Breast epithelium (tissue), 4 donors: ENCODE data around the gene BATF. TPM values are rescaled to one million over a fixed set of nuclear protein-coding genes. Genes with fewer than 3 reads are reported as not detected.

ENCODE experiments used
- DNase-seq, 2 donors: peaks; one replicate each; pipeline ENCODE4 v3.0.0-alpha.2; 2019; ENCODE audit warnings: low spot score in 2 of 2
- H3K27ac ChIP-seq, 2 donors: fragments of 200-600 bp; sonication (generic) in 1 of 2; one replicate each; pipeline ENCODE4 v1.5.1; 2016 to 2019; ENCODE audit warnings: mild to moderate bottlenecking in 1 of 2
- H3K27me3 ChIP-seq, 2 donors: fragments of 200-600 bp; sonication (generic) in 1 of 2; one replicate each; pipeline versions ENCODE4 v1.5.1 to v1.6.0; 2017 to 2019; ENCODE audit warnings: control low read depth in 1 of 2, mild to moderate bottlenecking in 1 of 2
- H3K36me3 ChIP-seq: fragments of 200-600 bp; one replicate; pipeline ENCODE4 v1.5.1; 2019
- H3K4me1 ChIP-seq, 2 donors: fragments of 200-600 bp; sonication (generic); one replicate each; pipeline ENCODE4 v1.5.1; 2016 to 2019; ENCODE audit warnings: control low read depth in 1 of 2
- H3K4me3 ChIP-seq, 3 donors: fragments of 200-600 bp; sonication (generic); 1 replicate in 2 of 3; 2 replicates in 1 of 3; pipeline ENCODE4 v1.5.1; 2016 to 2019; ENCODE audit warnings: mild to moderate bottlenecking in 3 of 3, moderate library complexity in 2 of 3
- H3K9me3 ChIP-seq, 2 donors: fragments of 200-600 bp; sonication (generic) in 1 of 2; one replicate each; pipeline ENCODE4 v1.5.1; 2016 to 2019; ENCODE audit warnings: control low read depth in 1 of 2
- CTCF ChIP-seq, 3 donors: fragments of 450-650 bp; IDR thresholded peaks; one replicate each; pipeline ENCODE4 v1.5.1; 2016 to 2017; ENCODE audit warnings: antibody characterized with exemption in 3 of 3, mild to moderate bottlenecking in 3 of 3, moderate library complexity in 3 of 3
- POLR2A ChIP-seq: fragments of 450-650 bp; IDR thresholded peaks from one replicate; pipeline ENCODE4 v1.6.1; 2016; ENCODE audit warnings: antibody characterized with exemption, mild to moderate bottlenecking, moderate library complexity
- POLR2AphosphoS5 ChIP-seq, 3 donors: sonication (generic); formaldehyde crosslinking; IDR thresholded peaks; one replicate each; pipeline ENCODE4 v1.6.1; 2017; ENCODE audit warnings: antibody characterized with exemption in 3 of 3
- intact Hi-C: fragments of 100-400 bp; cut with DNase I; formaldehyde crosslinking; loops from one replicate; pipeline ENCODE4 v1.15.1; 2023; ENCODE audit warnings: low total_unique reads
- total RNA-seq, 3 donors: library from RNA; depleted of rRNA; stranded (reverse); fragments of >200 nt; gene quantifications; one replicate each; pipeline ENCODE4 v1.1.0, GENCODE V29; 2016

Gene BATF
- total RNA-seq, 3 donors from 2014 or later: 15.7 to 43.6 (median 34.7) TPM

DNA sequence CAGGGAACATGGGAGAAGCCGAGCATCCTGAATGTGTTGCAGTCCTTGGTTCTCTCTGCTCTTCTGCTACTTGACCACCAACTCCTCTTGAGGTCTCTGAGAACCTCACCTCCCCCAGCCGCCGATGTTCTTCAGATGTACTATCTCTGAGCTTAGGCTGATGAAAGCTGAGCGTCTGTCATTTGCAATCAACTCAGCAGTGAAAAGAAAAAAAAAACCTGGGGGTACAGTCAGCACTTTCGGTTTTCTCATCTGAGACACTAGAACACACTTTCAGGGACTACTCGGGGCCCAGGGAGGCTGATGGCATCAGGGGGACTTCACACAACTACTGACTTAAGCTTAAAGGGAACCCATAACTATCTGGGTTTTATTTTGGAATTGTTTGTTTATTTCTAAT is 46.5 kb downstream of the BATF start:
- intact Hi-C loops: loop anchor here (5.0 kb wide), 1 partner anchor 1436 kb away; no protein-coding TSS in a partner anchor
- Histone ChIP-seq H3K27me3 (no peaks in the 10 kb centered on the region), H3K27ac (no peak overlapping the region), H3K9me3 (no peaks in the 10 kb centered on the region), H3K36me3 (no peaks in the 10 kb centered on the region), H3K4me3 (no peak overlapping the region), H3K4me1 (no peaks in the 10 kb centered on the region)
- DNase-seq: no peak
- no peak for TF ChIP-seq CTCF (IDR thresholded peaks at IDR 0.05)
- no peak for TF ChIP-seq POLR2AphosphoS5 (IDR thresholded peaks at IDR 0.05)
- TF ChIP-seq POLR2A: no peak

GRCh38 chr14:75570797-75571196 is 48.5 kb downstream of the BATF start:
- no peak for TF ChIP-seq CTCF (IDR thresholded peaks at IDR 0.05)
- TF ChIP-seq POLR2AphosphoS5 (IDR thresholded peaks at IDR 0.05): no peak
- TF ChIP-seq POLR2A: no peak
- Histone ChIP-seq H3K4me1 (no peaks in the 10 kb centered on the region), H3K4me3 (no peak overlapping the region), H3K36me3 (no peaks in the 10 kb centered on the region), H3K27ac (no peak overlapping the region), H3K27me3 (no peaks in the 10 kb centered on the region), H3K9me3 (no peaks in the 10 kb centered on the region)
- intact Hi-C loops: no loop called here
- DNase-seq: no peak

DNA sequence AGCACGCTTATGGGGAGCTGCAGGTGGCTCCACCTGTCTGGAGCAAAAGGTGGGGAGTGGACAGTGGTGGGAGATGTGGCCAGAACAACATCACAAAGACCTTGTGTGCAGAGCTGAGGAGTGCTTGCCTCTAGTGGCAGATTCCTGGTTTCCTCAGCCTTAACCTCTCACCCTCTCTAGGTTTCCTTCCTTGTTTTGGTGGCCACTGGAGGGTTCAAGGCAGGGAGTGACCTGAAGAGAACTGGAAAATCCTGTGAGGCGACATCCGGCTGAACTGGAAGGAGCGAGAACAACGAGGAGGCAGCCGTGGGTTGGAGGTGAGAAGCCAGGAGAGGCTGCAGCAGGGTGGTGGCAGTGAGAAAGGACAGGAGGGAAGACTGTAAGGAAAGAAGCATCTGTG is 49.8 kb downstream of the BATF start:
- intact Hi-C loops: no loop called here
- H3K27ac ChIP-seq: no peak overlapping the region

DNA sequence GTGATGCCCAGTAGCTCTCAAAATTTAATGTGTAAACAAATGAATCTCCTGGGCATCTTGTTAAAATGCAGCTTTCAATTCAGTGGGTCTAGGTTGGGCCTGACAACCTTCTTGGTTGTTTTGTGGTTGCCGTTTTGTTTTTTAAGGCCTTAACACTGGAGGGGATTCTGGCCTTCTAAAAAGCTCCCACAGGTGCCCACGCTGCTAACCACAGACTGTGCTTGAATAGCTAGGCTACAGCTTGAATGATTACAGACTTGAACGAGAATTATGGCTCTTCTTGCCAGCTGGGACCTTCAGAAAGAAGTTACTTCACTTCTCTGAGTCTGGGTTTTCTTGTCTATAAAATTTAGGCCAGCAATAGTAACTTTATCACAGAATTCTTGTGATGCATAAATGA is 54.8 kb downstream of the BATF start:
- TF ChIP-seq POLR2A (no peak), CTCF (IDR thresholded peaks at IDR 0.05) (no peak), POLR2AphosphoS5 (IDR thresholded peaks at IDR 0.05) (no peak)
- DNase-seq: no peak
- intact Hi-C loops: loop anchor here (1.0 kb wide), 1 partner anchor 77 kb away; no protein-coding TSS in a partner anchor
- Histone ChIP-seq H3K27ac (no peak overlapping the region), H3K9me3 (no peaks in the 10 kb centered on the region), H3K4me1 (peaks cover 7% of the 10 kb centered on the region in 2 donors), H3K27me3 (no peaks in the 10 kb centered on the region), H3K36me3 (no peaks in the 10 kb centered on the region), H3K4me3 (no peak overlapping the region)

More for the DNA sequence above, 49.8 kb downstream of the BATF start:
- TF ChIP-seq CTCF (IDR thresholded peaks at IDR 0.05) (no peak), POLR2AphosphoS5 (IDR thresholded peaks at IDR 0.05) (no peak), POLR2A (no peak)
- H3K36me3 ChIP-seq: no peaks in the 10 kb centered on the region
- no peak overlapping the region for H3K4me3 ChIP-seq
- H3K27me3 ChIP-seq: no peaks in the 10 kb centered on the region
- H3K4me1 ChIP-seq: no peaks in the 10 kb centered on the region
- no peak for DNase-seq
- no peaks in the 10 kb centered on the region for H3K9me3 ChIP-seq

GRCh38 chr14:75577729-75578101 is 55.4 kb downstream of the BATF start:
- Histone ChIP-seq H3K27ac (peak overlapping the region; percentile 75 to 79), H3K27me3 (no peaks in the 10 kb centered on the region), H3K4me1 (peaks cover 7% of the 10 kb centered on the region in 2 donors), H3K36me3 (no peaks in the 10 kb centered on the region), H3K4me3 (peak overlapping the region; percentile 47 to 70 (median 62)), H3K9me3 (no peaks in the 10 kb centered on the region)
- no peak for TF ChIP-seq POLR2A
- peak; percentile 59 to 74 (median 70) for TF ChIP-seq CTCF (IDR thresholded peaks at IDR 0.05)
- TF ChIP-seq POLR2AphosphoS5 (IDR thresholded peaks at IDR 0.05): peak in 1 of 3 donors; percentile 35
- DNase-seq: peak; percentile 73 to 87
- intact Hi-C loops: loop anchor here (1.0 kb wide), 1 partner anchor 77 kb away; no protein-coding TSS in a partner anchor
